GM12801 (cell line): ENCODE results near the gene OTUD4.

Experiments
- TF ChIP-seq, protein P1 (sequence below): IDR thresholded peaks from one replicate; pipeline ENCODE4 v1.5.1; 2011; ENCODE audit warnings: control low read depth; ENCODE audit not compliant: insufficient read length; ENCODE audit errors: extremely low read depth

OTUD4 gene

DNA sequence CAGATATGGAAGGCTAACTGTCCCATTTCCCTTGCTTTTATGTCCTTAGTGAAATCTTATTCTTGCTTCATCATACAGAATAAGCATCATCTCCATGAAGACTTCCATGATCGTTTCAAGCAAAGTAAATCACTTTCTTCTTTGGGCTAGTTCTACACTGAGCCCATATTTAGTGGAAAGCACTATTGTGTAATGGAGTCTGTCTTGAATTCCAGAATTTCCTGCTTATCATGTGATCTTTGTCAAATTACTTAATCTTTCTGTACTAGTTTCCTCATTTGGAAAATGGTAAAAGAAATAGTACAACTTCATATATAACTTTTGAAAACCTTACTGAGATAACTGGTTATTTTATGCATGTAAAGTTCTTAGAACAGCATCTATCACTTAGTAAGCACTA, 90.0 kb downstream of the OTUD4 start:
- TF ChIP-seq, protein P1, sequence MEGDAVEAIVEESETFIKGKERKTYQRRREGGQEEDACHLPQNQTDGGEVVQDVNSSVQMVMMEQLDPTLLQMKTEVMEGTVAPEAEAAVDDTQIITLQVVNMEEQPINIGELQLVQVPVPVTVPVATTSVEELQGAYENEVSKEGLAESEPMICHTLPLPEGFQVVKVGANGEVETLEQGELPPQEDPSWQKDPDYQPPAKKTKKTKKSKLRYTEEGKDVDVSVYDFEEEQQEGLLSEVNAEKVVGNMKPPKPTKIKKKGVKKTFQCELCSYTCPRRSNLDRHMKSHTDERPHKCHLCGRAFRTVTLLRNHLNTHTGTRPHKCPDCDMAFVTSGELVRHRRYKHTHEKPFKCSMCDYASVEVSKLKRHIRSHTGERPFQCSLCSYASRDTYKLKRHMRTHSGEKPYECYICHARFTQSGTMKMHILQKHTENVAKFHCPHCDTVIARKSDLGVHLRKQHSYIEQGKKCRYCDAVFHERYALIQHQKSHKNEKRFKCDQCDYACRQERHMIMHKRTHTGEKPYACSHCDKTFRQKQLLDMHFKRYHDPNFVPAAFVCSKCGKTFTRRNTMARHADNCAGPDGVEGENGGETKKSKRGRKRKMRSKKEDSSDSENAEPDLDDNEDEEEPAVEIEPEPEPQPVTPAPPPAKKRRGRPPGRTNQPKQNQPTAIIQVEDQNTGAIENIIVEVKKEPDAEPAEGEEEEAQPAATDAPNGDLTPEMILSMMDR = no peak

DNA sequence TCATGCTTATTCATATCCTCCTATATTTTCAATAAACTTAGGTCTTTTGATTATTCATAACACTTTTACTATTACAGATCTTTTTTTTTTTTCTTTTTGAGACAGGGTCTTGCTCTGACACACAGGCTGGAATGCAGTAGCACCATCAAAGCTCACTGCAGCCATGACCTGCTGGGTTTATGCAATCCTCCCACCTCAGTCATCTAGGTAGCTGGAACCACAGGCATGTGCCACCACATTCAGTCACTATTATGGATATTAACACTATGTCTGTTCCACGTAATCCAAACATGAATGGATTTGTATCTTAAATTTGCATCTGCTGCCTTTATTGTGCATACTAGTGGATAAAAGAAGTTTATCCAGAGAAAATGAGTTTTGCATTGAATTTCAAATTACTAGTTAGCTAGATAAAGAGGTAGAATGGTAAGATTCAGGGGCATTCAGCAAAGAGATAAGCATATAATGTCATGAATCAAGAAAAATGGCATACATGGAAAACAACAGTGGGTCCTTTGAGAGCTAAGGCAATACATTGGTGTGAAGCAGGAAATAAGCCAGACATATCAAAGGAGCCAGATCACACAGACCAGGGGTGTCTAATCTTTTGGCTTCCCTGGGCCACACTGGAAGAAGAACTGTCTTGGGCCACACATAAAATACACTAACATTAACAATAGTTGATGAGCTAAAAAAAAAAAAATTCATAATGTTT, 96.3 kb downstream of the OTUD4 start:
- TF ChIP-seq, protein P1 = no peak
